ENCODE data around the gene HPD. TPM values are rescaled to one million over a fixed set of nuclear protein-coding genes. Genes with fewer than 3 reads are reported as not detected.
"Not testable (repeated sequence)": the region's sequence is repeated elsewhere in the genome, so short reads cannot be mapped to it uniquely, and the experiment has no call there.

Gene HPD
- total RNA-seq, 1 donor from 2014 or later = not detected

DNA sequence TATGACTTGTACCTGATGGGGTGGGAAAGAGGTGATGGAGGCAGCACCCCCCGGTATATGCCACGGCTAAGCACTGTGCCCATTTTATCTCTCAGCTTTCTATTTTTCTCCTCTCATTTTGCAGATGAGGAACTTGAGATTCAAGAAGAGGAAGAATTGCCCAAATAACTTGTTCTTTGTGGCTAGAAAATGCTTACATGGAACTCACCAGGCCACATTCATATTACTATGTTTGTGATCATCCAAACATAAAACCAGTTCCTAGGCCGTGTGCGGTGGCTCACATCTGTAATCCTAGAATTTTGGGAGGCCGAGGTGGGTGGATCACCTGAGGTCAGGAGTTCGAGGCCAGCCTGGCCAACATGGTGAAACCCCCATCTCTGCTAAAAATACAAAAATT is 15.4 kb upstream of the HPD start:
- Mint-ChIP-seq H3K27ac (ENCODE audit: unreplicated experiment) (no peak overlapping the region), H3K4me3 (ENCODE audit: unreplicated experiment) (no peak overlapping the region), H3K4me1 (ENCODE audit: low read depth) (peaks cover 9% of the 10 kb centered on the region), H3K9me3 (ENCODE audit: low read depth) (no peaks in the 10 kb centered on the region), H3K27me3 (ENCODE audit: low read depth) (no peaks in the 10 kb centered on the region), H3K36me3 (ENCODE audit: low read depth) (no peaks in the 10 kb centered on the region)
- DNase-seq (ENCODE audit: low spot score) = no peak
- TF ChIP-seq, protein P1, sequence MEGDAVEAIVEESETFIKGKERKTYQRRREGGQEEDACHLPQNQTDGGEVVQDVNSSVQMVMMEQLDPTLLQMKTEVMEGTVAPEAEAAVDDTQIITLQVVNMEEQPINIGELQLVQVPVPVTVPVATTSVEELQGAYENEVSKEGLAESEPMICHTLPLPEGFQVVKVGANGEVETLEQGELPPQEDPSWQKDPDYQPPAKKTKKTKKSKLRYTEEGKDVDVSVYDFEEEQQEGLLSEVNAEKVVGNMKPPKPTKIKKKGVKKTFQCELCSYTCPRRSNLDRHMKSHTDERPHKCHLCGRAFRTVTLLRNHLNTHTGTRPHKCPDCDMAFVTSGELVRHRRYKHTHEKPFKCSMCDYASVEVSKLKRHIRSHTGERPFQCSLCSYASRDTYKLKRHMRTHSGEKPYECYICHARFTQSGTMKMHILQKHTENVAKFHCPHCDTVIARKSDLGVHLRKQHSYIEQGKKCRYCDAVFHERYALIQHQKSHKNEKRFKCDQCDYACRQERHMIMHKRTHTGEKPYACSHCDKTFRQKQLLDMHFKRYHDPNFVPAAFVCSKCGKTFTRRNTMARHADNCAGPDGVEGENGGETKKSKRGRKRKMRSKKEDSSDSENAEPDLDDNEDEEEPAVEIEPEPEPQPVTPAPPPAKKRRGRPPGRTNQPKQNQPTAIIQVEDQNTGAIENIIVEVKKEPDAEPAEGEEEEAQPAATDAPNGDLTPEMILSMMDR (IDR thresholded peaks at IDR 0.05) = no peak

DNA sequence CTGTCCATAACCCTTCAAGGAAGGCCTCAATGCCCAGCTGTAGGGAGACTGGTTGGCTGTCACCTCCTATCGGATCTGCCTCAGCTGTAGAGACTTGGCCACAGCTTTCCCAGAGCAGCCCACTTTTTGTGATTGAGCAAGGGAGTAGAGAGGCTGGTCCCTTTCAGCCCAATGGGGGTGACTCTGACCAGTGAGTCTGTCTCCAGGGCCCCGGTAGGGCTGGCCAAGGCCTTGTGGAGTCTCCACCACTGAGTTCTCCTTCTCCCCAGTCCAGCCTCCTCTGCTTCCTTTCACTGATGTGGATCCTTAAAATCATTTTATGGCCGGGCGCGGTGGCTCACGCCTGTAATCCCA is 14.5 kb upstream of the HPD start:
- DNase-seq (ENCODE audit: low spot score) = no peak
- Mint-ChIP-seq H3K36me3 (ENCODE audit: low read depth) (no peaks in the 10 kb centered on the region), H3K4me1 (ENCODE audit: low read depth) (peaks cover 9% of the 10 kb centered on the region), H3K4me3 (ENCODE audit: unreplicated experiment) (no peak overlapping the region), H3K27me3 (ENCODE audit: low read depth) (no peaks in the 10 kb centered on the region), H3K27ac (ENCODE audit: unreplicated experiment) (no peak overlapping the region), H3K9me3 (ENCODE audit: low read depth) (no peaks in the 10 kb centered on the region)
- TF ChIP-seq, protein P1 (IDR thresholded peaks at IDR 0.05) = no peak

DNA sequence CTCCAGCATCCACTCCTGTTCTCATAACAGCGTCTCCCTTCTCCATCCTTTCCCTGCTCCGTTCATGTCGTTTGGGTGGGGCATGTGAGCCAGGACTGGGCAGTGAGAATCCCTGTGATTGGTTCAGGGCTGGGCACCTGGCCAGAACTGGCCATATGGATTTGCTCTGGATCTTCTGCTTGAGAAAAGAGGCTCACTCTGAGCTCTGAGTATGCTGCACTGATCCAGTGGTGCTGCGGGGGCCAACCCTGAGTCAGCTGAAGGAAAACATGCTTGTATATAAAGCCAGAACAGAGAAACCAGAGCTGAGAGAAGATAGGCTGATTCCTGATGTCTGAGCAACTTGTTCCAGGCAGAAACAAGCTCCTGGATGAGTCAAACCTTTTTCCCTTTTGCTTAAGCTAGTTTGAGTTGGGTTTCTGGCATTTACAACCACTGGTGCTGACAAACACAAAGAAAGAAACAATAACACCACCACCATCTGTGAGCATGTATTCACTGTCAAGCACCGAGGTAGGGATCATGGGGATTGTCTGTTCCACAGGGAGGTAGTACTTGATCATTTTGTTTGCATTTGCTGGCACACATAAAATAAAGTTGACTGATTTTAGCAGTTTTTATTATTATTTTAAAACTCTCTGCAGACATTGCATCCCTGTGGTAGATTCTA is 14.0 kb upstream of the HPD start:
- no peaks in the 10 kb centered on the region for H3K9me3 Mint-ChIP-seq (ENCODE audit: low read depth)
- H3K27ac Mint-ChIP-seq (ENCODE audit: unreplicated experiment) = peak overlapping the region; percentile 87
- H3K4me1 Mint-ChIP-seq (ENCODE audit: low read depth) = peaks cover 9% of the 10 kb centered on the region
- TF ChIP-seq, protein P1 (IDR thresholded peaks at IDR 0.05) = no peak
- no peaks in the 10 kb centered on the region for H3K27me3 Mint-ChIP-seq (ENCODE audit: low read depth)
- no peaks in the 10 kb centered on the region for H3K36me3 Mint-ChIP-seq (ENCODE audit: low read depth)
- no peak for DNase-seq (ENCODE audit: low spot score)
- H3K4me3 Mint-ChIP-seq (ENCODE audit: unreplicated experiment) = no peak overlapping the region

DNA sequence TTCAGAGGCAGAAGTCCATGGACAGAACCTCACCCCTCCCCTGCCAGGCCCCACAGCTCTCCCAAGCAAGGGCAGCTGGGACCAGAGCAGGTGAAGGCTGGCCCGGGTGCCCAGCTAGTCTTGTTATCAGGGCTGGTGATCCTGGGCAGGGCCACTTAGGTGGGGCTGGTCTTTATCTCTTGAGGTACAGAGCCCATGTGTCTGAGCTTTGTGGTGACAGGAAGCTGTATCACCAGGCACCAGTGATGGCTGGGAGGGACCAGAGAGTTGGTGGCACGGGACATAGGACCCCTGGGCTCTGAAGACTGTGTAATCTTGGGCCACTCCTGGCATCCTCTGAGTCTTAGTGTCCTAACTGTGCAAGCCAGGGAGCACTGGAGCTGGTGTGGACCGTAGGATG is 12.8 kb upstream of the HPD start:
- TF ChIP-seq, protein P1 (IDR thresholded peaks at IDR 0.05) = no peak
- Mint-ChIP-seq H3K4me1 (ENCODE audit: low read depth) (peaks cover 9% of the 10 kb centered on the region), H3K4me3 (ENCODE audit: unreplicated experiment) (no peak overlapping the region), H3K27ac (ENCODE audit: unreplicated experiment) (no peak overlapping the region), H3K27me3 (ENCODE audit: low read depth) (no peaks in the 10 kb centered on the region), H3K9me3 (ENCODE audit: low read depth) (no peaks in the 10 kb centered on the region), H3K36me3 (ENCODE audit: low read depth) (no peaks in the 10 kb centered on the region)
- DNase-seq (ENCODE audit: low spot score) = no peak

DNA sequence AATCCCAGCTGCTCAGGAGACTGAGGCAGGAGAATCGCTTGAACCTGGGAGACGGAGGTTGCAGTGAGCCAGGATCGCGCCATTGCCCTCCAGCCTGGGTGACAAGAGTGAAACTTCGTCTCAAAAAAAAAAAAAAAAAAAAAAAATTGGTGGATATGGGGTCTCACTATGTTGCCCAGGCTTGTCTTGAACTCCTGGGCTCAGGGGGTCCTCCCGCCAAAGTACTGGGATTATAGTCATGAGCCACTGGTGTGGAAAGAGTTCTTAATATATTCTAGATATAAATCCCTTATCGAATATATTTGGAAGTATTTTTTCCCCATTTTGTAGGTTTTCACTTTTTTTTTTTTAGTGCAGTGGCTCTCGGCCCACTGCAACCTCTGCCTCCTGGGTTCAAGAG is 10.6 kb upstream of the HPD start:
- not testable (repeated sequence) for H3K9me3 Mint-ChIP-seq (ENCODE audit: low read depth); DNase-seq (ENCODE audit: low spot score); H3K36me3 Mint-ChIP-seq (ENCODE audit: low read depth); H3K4me3 Mint-ChIP-seq (ENCODE audit: unreplicated experiment); H3K27ac Mint-ChIP-seq (ENCODE audit: unreplicated experiment); H3K4me1 Mint-ChIP-seq (ENCODE audit: low read depth); H3K27me3 Mint-ChIP-seq (ENCODE audit: low read depth)

DNA sequence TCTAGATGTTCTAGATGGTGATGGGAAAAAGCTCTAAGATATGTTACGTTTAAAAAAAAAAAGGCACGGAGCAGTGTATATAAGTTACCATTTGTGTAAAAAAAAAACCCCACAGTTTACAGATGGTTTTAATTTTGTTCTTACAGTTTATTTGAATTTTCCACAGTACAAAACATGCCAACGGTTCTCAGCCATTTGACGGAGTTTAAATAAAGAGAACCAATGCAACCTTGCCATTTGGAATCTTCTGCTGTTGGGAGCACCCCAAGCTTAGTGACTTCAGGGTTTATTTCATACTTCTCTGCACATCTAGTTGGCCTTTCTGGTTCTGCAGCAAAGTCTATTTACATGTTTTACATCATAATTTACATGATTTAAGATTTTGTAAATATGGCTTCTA is 7.7 kb upstream of the HPD start:
- TF ChIP-seq, protein P1 (IDR thresholded peaks at IDR 0.05) = no peak
- H3K9me3 Mint-ChIP-seq (ENCODE audit: low read depth) = no peaks in the 10 kb centered on the region

More for the DNA sequence above, 7.7 kb upstream of the HPD start:
- Mint-ChIP-seq H3K36me3 (ENCODE audit: low read depth) (no peaks in the 10 kb centered on the region), H3K27me3 (ENCODE audit: low read depth) (no peaks in the 10 kb centered on the region), H3K27ac (ENCODE audit: unreplicated experiment) (no peak overlapping the region), H3K4me1 (ENCODE audit: low read depth) (peaks cover 10% of the 10 kb centered on the region), H3K4me3 (ENCODE audit: unreplicated experiment) (no peak overlapping the region)
- no peak for DNase-seq (ENCODE audit: low spot score)
